ENCODE results near the gene STRIP1. TPM values are rescaled to one million over a fixed set of nuclear protein-coding genes. Genes with fewer than 3 reads are reported as not detected.

The STRIP1 gene
- total and polyA plus RNA-seq, 10 of the 15 experiments (the other 5 are each of a cell fraction or from before 2014, with no cell fraction given) = 6.3 to 26.6 (median 18.0) TPM

- Histone ChIP-seq H3K79me2 (ENCODE audit: control insufficient read depth, insufficient read depth, low read length) (no peaks in the 10 kb centered on the region), H3K27me3 (replicated peaks in 1 of 2; ENCODE audit: control insufficient read depth in 2 of 2, insufficient read depth in 2 of 2, low read length in 1 of 2) (no peaks in the 10 kb centered on the region), H3K27ac (ENCODE audit: control insufficient read depth, insufficient read depth) (no peak overlapping the region), H3K4me2 (ENCODE audit: control insufficient read depth, insufficient read depth) (no peak overlapping the region), H3K9ac (ENCODE audit: control insufficient read depth, insufficient read depth, low read length) (no peak overlapping the region), H3K9me3 (replicated peaks; ENCODE audit: control insufficient read depth, insufficient read depth, low read length) (no peaks in the 10 kb centered on the region), H4K20me1 (ENCODE audit: control insufficient read depth, insufficient read depth) (0 out of 2 replicates have a peak, but pooled peaks cover 4% of the 10 kb centered on the region), H3K4me1 (ENCODE audit: control insufficient read depth, insufficient read depth, low read length) (no peaks in the 10 kb centered on the region), H2AFZ (ENCODE audit: control insufficient read depth, low read depth, low read length) (no peak overlapping the region), H3K4me3 (no peak overlapping the region), H3K36me3 (ENCODE audit: control insufficient read depth in 2 of 2, insufficient read depth in 2 of 2, low read length in 1 of 2) (peaks cover 5 to 18% of the 10 kb centered on the region in 2 experiments)
- in situ Hi-C loops (cut with MboI) (no loop called here), intact Hi-C loops (cut with micrococcal nuclease; ENCODE audit: unreplicated experiment) (no loop called here)
- FAIRE-seq (no peak), ATAC-seq (no peak), DNase-seq (ENCODE audit: low read depth, low spot score) (no peak)
- POLR2A ChIA-PET = interaction anchor here (1.0 to 1.4 kb wide), 3 partner anchors 14 to 48 kb away, joined by 3 to 4 read pairs (median 3); no protein-coding TSS in a partner anchor
- CTCF ChIA-PET = interaction anchor here (0.7 to 6.9 kb wide), 22 partner anchors 9 to 349 kb away, joined by 3 to 57 read pairs (median 5); partner anchors contain the start of gene STRIP1
- RAD21 ChIA-PET (ENCODE audit: unreplicated experiment) = interaction anchor here (1.0 to 1.1 kb wide), 2 partner anchors 30 kb away, joined by 3 to 9 read pairs; no protein-coding TSS in a partner anchor
- SMC1A ChIA-PET (ENCODE audit: uncharacterized antibody, unreplicated experiment) = interaction anchor here (1.3 to 1.6 kb wide), 3 partner anchors 28 to 74 kb away, joined by 4 to 10 read pairs (median 5); partner anchors contain the start of gene AHCYL1
- TF ChIP-seq HSF1 (IDR thresholded peaks at IDR 0.05; ENCODE audit: low read depth, low read length) (no peak), POLR2A (IDR thresholded peaks at IDR 0.05; ENCODE audit: low read depth, low read length) (peak; percentile 15; the same call in 1 of the 2 replicates), BRCA1 (IDR thresholded peaks at IDR 0.05; ENCODE audit: low read depth, low read length) (no peak), SP1 (IDR thresholded peaks at IDR 0.05; ENCODE audit: low read depth, low read length) (no peak), SUZ12 (IDR thresholded peaks at IDR 0.05; ENCODE audit: unreplicated experiment) (no peak), MYB (IDR thresholded peaks at IDR 0.05; ENCODE audit: borderline replicate concordance, low read depth, low read length) (no peak), STAT1 (conservative IDR thresholded peaks at IDR 0.05) (no peak), NBN (IDR thresholded peaks at IDR 0.05) (no peak)
- BruUV-seq (replicated peaks) = no TSS peak
- 75% methylated on average over 6 of the region's 6 CpGs for WGBS (ENCODE audit: insufficient coverage, insufficient replicate concordance, low lambda C conversion rate, missing lambda C conversion rate)
Measured at GRCh38 chr1:110059133-110059863, 24.9 kb downstream of the STRIP1 start.
